HK-2 (cell line): ENCODE results near the gene YAE1.
"Not testable (repeated sequence)": the region's sequence is repeated elsewhere in the genome, so short reads cannot be mapped to it uniquely, and the experiment has no call there.

ENCODE experiments used
- DNase-seq: peaks from one replicate; pipeline ENCODE4 v3.0.0-alpha.2; 2018; ENCODE audit not compliant: unreplicated experiment

YAE1 gene, protein sequence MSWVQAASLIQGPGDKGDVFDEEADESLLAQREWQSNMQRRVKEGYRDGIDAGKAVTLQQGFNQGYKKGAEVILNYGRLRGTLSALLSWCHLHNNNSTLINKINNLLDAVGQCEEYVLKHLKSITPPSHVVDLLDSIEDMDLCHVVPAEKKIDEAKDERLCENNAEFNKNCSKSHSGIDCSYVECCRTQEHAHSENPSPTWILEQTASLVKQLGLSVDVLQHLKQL

GRCh38 chr7:39566023-39566921 is at the start of gene YAE1:
Gene YAE1, plus strand, starts transcription at chr7:39566404. Its CDS starts 15 bp downstream, at chr7:39566419.
- DNase-seq = peak; percentile 81

GRCh38 chr7:39516498-39516897 is 49.7 kb upstream of the YAE1 start:
- DNase-seq = no peak

DNA sequence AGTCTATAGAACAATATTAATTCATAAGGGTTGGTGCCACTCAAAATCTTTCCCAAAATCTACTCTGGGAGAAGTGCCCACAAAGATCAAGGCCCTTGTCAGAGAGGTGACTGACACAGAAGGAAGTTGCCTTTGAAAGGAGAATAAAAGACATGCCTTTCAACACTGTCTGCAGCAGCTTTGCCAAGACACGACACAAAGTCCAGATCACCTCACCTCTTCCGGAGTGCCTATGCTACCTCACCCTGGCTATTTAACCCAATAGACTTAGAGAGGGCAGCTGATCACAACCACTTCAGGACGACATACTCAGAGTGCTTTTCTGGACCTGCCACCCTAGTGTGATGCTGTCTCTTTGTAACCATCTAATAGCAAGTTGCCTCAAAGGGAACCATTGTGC is 49.0 kb upstream of the YAE1 start:
- no peak for DNase-seq

GRCh38 chr7:39525926-39526325 is 40.3 kb upstream of the YAE1 start:
- no peak for DNase-seq

DNA sequence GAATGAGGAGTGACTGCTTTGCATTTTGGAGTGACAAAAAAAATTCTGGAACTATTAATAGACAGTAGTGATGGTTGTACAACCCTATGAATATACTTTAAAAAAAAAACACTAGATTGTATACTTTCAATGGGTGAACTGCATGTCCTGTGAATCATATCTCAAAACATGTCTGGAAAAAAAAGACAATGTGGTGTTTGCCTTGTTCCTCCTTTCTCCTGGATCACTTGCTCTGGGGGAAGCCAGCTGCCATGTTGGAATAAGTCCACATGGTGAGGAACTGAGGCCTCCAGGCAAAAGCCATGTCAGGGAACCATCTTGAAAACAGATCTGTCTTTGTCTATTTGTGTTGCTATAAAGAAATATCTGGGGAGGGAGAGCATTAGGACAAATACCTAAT is 39.5 kb upstream of the YAE1 start:
- no peak for DNase-seq

GRCh38 chr7:39527296-39527695 is 38.9 kb upstream of the YAE1 start:
- DNase-seq = no peak

- DNase-seq = no peak
Observed at GRCh38 chr7:39527951-39528350, 38.3 kb upstream of the YAE1 start.

DNA sequence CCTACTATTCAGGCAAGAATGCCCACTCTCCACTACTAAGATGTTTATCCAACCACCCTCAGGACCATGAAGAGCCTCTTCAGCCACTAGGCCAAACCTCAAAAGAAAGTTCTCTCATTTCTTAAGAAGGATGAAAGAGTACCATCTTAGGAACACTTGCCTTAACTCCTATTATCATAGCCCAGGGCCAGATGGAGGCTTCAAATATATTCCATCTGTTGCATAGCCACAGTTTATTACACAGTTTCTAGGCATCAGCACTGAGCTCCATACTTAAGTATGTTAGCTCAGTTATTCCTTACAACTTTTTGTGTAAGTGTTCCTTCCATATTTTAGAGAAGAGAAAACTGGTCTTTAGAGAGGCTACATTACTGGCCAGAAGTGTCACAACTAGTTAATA is 37.4 kb upstream of the YAE1 start:
- DNase-seq = no peak

- DNase-seq = no peak
Observed at GRCh38 chr7:39529582-39529981, 36.6 kb upstream of the YAE1 start.

DNA sequence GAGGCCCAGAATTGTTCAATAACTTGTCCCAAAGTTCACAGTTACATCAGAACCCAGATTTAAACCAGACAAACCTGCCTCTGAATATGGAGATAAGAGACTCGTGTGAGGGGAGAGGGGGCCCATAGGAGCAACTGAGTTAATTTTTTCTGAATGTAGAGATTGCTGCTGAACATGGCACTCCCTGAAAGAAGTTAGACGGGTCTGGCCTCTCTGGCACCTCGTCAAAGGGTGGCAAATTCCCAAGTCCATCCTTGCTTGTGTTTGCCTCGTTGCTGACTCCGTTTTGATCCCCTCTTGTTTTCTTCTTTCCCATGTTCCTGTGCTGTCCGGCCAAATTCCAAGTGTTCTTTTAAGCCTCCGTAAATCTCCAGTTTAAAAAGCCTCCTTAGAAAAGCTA is 35.2 kb upstream of the YAE1 start:
- DNase-seq = no peak

DNA sequence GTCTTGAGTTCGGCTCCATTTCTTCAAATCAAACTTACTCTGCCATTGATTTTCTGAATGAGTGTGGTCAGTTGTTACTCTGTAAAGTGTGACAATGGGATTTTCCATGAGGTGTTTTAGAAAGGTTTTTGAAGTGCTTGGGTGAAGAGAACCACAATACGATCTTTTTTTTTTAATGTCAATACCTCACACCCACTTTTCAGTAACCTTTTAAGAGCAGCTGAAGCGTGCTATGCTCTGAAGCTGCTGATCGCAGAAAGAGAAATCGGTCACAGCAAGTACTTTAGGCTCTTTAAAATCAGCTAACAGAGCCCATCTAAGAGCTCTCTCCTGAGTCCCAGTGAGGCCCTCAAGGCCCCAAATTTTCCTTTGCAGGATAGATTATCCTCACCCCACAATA is 34.4 kb upstream of the YAE1 start:
- no peak for DNase-seq

DNA sequence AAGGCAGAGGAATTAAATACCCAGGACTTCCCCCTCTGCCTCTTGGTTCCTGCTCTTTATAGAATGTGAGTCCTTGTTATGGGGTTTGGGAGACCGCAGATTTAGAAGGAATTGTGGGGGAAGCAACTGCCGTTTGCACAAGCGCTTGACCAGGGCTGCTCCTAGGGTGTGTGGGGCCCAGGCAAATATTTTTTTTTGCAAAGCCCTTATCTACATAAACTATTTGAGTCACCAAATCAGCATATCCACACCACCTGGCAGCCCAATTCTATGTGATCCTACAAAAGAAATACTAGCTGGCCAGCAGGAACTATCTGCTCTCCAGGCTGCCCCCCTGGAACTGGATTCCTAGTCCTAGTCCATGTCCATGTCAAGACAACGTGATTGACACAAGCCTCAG is 33.4 kb upstream of the YAE1 start:
- DNase-seq = no peak

GRCh38 chr7:39534599-39534998 is 31.6 kb upstream of the YAE1 start:
- no peak for DNase-seq

GRCh38 chr7:39535064-39535463 is 31.1 kb upstream of the YAE1 start:
- no peak for DNase-seq

DNA sequence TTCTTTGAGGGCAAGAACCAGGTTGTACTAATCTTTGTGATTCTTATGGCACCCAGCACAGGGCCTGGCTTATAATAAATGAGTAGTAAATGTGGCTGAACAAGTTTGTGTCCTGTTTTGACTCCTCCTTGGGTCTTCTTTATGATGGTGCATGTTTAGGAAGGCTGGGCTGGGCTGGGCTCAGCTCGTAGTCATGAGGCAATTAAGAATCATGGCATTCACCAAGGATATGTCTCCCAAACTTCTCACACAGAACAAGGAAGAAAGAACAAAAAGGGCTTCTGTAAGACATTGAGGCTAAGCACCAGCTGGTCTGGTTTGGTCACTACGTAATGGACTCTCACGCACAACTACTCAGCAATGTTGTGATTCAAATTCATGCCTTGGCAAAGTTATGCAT is 30.5 kb upstream of the YAE1 start:
- no peak for DNase-seq

- no peak for DNase-seq
Observed at GRCh38 chr7:39536951-39537350, 29.3 kb upstream of the YAE1 start.

GRCh38 chr7:39539816-39540215 is 26.4 kb upstream of the YAE1 start:
- no peak for DNase-seq

GRCh38 chr7:39540320-39540719 is 25.9 kb upstream of the YAE1 start:
- DNase-seq = no peak

- no peak for DNase-seq
Observed at GRCh38 chr7:39541511-39541910, 24.7 kb upstream of the YAE1 start.

DNA sequence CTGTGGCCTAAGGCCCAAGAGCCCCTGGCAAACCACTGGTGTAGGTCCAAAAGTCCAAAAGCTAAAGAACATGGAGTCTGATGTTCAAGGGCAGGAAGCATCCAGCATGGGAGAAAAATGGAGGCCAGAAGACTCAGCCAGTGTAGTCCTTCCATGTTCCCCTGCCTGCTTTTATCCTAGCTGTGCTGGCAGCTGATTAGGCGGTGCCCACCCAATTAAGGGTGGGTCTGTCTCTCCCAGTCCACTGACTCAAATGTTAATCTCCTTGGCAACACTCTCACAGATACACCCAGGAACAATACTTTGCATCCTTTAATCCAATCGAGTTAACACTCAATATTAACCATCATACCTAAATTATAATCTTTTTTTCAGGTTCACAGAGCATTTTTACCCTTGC is 21.4 kb upstream of the YAE1 start:
- not testable (repeated sequence) for DNase-seq

DNA sequence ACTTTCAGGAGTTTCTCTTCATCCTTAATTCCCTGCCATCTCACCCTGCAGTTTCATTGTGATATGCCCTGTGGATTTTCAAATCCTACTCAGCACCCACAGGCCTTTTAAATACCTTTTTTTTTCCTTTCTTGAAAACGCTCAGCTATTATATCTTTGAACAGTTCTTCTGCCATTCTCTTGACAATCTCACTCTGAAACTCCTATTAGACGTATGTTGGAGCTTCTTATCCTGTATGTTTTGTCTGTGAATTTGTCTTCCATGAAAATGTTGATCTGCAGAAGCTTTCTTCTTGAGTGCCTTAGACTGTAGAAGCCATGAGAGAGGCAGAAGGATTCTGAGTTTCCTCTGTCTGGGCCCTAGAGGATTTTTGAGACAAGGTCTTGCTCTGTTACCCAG is 18.9 kb upstream of the YAE1 start:
- no peak for DNase-seq

- DNase-seq = no peak
Observed at GRCh38 chr7:39550411-39550810, 15.8 kb upstream of the YAE1 start.

GRCh38 chr7:39553436-39553835 is 12.8 kb upstream of the YAE1 start:
- DNase-seq = no peak
